HUES6 (cell line): Measurements from ENCODE around the gene RRAS2.
"Not testable (repeated sequence)": the region's sequence is repeated elsewhere in the genome, so short reads cannot be mapped to it uniquely, and the experiment has no call there.

Experiments used
- H3K27ac ChIP-seq: 2 replicates; pipeline ENCODE4 v1.7.0; 2013; ENCODE audit warnings: low read depth, mild to moderate bottlenecking, low read length, inconsistent platforms
- H3K27me3 ChIP-seq: 2 replicates; pipeline ENCODE4 v1.6.1; 2013; ENCODE audit warnings: low read length; ENCODE audit not compliant: control insufficient read depth, insufficient read depth
- H3K36me3 ChIP-seq: 2 replicates; pipeline ENCODE4 v1.6.1; 2013; ENCODE audit warnings: low read length; ENCODE audit not compliant: control insufficient read depth, insufficient read depth
- H3K4me1 ChIP-seq: 2 replicates; pipeline ENCODE4 v1.6.1; 2013; ENCODE audit warnings: low read length; ENCODE audit not compliant: control insufficient read depth, insufficient read depth
- H3K4me3 ChIP-seq: 2 replicates; pipeline ENCODE4 v1.5.1; 2013; ENCODE audit warnings: low read depth, low read length
- H3K9ac ChIP-seq: one replicate; pipeline ENCODE4 v1.6.1; 2013; ENCODE audit warnings: mild to moderate bottlenecking, low read length
- H3K9me3 ChIP-seq: 2 replicates; pipeline ENCODE4 v1.6.1; 2013; ENCODE audit warnings: low read depth, low read length; ENCODE audit not compliant: control insufficient read depth, insufficient read depth

RRAS2 gene

GRCh38 chr11:14258221-14258935 lies 100.6 kb downstream of the RRAS2 start:
- Histone ChIP-seq H3K27me3 (no peaks in the 10 kb centered on the region), H3K36me3 (no peaks in the 10 kb centered on the region), H3K9me3 (no peaks in the 10 kb centered on the region), H3K4me1 (no peaks in the 10 kb centered on the region; the same call in 1 of the 2 replicates), H3K27ac (no peak overlapping the region), H3K9ac (no peak overlapping the region), H3K4me3 (no peak overlapping the region)

DNA sequence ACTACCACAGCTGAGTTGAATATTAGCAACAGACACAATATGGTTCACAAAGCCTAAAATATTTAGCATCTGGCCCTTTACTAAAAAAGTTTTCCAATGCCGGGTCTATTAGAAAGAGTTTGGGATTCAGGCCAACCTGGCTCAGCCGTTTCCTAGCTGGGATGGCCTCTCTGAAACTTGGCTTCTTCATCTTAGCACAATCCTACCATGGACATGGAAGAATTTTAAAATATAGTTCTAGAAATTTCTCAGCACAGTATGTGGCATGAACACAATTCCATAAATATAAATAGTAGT lies 103.8 kb downstream of the RRAS2 start:
- Histone ChIP-seq H3K9me3 (no peaks in the 10 kb centered on the region), H3K27ac (no peak overlapping the region), H3K36me3 (no peaks in the 10 kb centered on the region), H3K4me3 (no peak overlapping the region), H3K9ac (no peak overlapping the region), H3K27me3 (no peaks in the 10 kb centered on the region), H3K4me1 (no peaks in the 10 kb centered on the region; the same call in 1 of the 2 replicates)

DNA sequence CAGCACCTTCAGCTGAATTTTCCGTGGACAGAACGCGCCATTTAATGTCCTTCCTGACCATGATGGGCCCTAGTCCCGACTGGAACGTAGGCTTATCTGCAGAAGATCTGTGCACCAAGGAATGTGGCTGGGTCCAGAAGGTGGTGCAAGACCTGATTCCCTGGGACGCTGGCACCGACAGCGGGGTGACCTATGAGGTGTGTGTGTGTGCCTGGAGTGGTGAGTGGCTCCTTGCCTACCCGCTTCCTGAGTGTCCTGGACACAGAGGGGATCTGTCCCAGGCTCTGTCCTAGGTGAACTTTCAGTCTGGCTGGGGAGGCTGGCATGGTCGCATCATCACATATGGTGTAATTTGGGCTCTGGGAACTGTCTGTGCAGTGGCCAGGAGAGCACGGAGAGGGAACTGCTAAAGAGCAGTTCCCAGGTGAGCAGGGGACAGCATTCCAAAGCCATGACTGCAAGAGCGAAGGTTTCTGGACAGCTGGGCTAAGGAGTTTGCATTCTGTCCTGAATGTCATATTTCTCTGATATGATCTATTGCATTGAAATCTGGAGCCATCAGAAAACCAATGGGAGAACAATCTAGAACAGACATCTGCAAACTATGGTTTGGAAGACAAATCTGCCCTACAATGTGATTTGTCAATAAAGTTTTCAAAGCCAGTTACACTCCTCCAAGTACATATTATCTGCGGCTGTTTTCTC lies 104.3 kb downstream of the RRAS2 start:
- Histone ChIP-seq H3K27ac (no peak overlapping the region), H3K9me3 (no peaks in the 10 kb centered on the region), H3K4me3 (no peak overlapping the region), H3K9ac (no peak overlapping the region), H3K4me1 (no peaks in the 10 kb centered on the region; the same call in 1 of the 2 replicates), H3K27me3 (no peaks in the 10 kb centered on the region), H3K36me3 (no peaks in the 10 kb centered on the region)

GRCh38 chr11:14253840-14254239 lies 105.1 kb downstream of the RRAS2 start:
- Histone ChIP-seq H3K27ac (no peak overlapping the region), H3K9me3 (no peaks in the 10 kb centered on the region), H3K9ac (no peak overlapping the region), H3K4me1 (peaks cover 4% of the 10 kb centered on the region), H3K36me3 (no peaks in the 10 kb centered on the region), H3K27me3 (no peaks in the 10 kb centered on the region), H3K4me3 (no peak overlapping the region)

DNA sequence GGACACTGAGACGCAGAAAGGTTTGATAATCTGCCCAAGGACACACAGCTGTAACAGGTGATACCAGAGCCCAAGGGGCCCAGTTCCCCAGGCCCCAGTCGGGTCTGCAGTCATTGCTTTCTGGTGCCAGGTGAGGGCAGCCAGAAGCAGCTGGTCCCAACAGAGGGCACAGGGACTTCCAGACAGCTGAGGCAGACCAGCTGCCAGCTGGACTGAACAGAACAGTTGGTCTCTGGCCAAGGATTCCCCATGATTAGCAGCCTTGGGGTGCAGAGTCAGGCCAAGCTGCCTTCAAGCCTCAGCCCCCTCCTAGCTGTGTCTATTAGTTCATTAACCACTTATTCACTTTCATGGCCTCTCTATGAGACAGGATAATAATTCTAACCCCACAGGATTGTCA lies 105.6 kb downstream of the RRAS2 start:
- H3K4me3 ChIP-seq = no peak overlapping the region
- H3K27me3 ChIP-seq = no peaks in the 10 kb centered on the region
- H3K9me3 ChIP-seq = no peaks in the 10 kb centered on the region
- H3K27ac ChIP-seq = no peak overlapping the region
- no peaks in the 10 kb centered on the region for H3K36me3 ChIP-seq
- no peak overlapping the region for H3K9ac ChIP-seq
- peaks cover 8% of the 10 kb centered on the region for H3K4me1 ChIP-seq

DNA sequence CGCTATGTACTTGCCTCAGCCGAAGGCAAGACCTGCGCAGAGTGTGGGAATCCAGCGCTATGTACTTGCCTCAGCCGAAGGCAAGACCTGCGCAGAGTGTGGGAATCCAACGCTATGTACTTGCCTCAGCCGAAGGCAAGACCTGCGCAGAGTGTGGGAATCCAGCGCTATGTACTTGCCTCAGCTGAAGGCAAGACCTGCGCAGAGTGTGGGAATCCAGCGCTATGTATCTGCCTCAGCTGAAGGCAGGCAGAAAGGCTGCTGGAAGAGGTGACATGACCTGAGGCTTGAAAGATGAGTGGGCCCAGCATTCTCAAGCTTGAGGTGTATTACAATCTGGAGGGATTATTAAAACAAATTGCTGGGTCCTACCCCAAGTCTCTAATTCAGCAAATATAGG lies 106.5 kb downstream of the RRAS2 start:
- H3K9ac ChIP-seq, H3K4me3 ChIP-seq, H3K27me3 ChIP-seq, H3K36me3 ChIP-seq, H3K9me3 ChIP-seq, H3K27ac ChIP-seq: not testable (repeated sequence)
- H3K4me1 ChIP-seq = peaks cover 16% of the 10 kb centered on the region

DNA sequence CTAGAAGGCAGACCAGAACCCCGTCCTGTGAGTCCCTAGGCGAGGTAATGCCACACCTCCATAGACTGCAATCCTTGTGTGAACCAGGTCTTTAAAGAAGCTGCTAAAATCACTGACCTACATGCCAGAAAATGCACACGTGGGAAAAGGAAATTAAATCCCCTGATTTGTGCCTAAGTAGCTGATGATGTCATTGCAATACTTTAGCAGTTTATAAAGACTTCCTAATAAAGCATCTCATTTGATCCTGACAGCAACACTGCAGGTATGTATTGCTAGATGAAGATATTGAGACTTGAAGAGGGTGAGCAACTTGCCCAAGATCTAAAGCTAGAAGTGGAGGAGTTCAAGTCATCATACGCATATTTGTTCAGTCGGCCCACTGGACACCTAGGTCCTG lies 107.2 kb downstream of the RRAS2 start:
- Histone ChIP-seq H3K4me1 (peaks cover 16% of the 10 kb centered on the region), H3K9ac (no peak overlapping the region), H3K36me3 (no peaks in the 10 kb centered on the region), H3K27ac (no peak overlapping the region), H3K4me3 (no peak overlapping the region), H3K9me3 (no peaks in the 10 kb centered on the region), H3K27me3 (no peaks in the 10 kb centered on the region)

DNA sequence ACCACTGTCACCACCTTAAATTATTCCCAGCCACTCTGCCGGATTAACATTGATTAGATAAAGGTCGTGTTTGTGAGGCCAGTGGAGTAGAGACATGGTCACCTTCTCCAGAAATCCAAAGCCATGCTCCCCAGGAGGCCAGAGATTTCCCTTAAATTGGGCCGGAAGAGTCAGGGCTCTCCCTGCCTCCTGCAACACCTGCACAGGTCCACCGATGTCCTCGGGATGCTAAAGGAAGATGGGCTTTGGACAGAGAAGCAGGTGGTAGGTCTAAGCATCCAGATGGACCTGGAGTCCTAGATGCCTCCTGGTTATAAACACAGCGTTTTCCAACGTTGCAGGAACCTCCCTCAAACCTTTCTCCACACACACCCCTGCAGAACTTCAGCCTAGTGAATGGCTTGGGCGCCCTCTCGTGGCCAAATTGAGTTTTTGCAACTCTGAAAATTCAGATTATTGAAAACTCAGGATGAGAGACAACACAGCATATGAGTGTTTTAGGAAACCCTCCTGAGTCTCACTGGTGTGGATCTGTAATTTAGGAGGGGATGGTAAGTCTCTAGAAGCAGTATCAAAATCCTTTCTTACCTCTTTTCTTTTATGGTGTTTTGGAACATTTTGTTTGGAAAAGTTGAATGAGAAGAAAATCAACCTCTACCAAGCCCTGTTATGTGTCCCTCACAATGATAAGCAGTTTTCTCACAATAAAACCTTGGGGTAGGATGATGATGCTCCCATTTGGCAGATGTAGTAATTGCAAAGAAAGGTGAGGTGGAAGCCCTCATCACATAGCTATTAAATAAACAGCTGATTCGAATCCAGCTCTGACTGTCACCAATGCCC lies 109.6 kb downstream of the RRAS2 start:
- Histone ChIP-seq H3K4me3 (no peak overlapping the region), H3K9me3 (no peaks in the 10 kb centered on the region), H3K27me3 (no peaks in the 10 kb centered on the region), H3K36me3 (no peaks in the 10 kb centered on the region), H3K27ac (no peak overlapping the region), H3K9ac (no peak overlapping the region), H3K4me1 (peaks cover 29% of the 10 kb centered on the region)

- H3K9ac ChIP-seq = no peak overlapping the region
- no peaks in the 10 kb centered on the region for H3K9me3 ChIP-seq
- peaks cover 29% of the 10 kb centered on the region for H3K4me1 ChIP-seq
- H3K27me3 ChIP-seq = no peaks in the 10 kb centered on the region
- H3K36me3 ChIP-seq = no peaks in the 10 kb centered on the region
- H3K4me3 ChIP-seq = no peak overlapping the region
- no peak overlapping the region for H3K27ac ChIP-seq
Measured at GRCh38 chr11:14248580-14248981, 110.4 kb downstream of the RRAS2 start.

GRCh38 chr11:14245444-14245843 lies 113.5 kb downstream of the RRAS2 start:
- no peak overlapping the region for H3K27ac ChIP-seq
- no peak overlapping the region for H3K9ac ChIP-seq
- no peak overlapping the region for H3K4me3 ChIP-seq
- peaks cover 29% of the 10 kb centered on the region for H3K4me1 ChIP-seq
- H3K36me3 ChIP-seq = no peaks in the 10 kb centered on the region
- no peaks in the 10 kb centered on the region for H3K9me3 ChIP-seq
- no peaks in the 10 kb centered on the region for H3K27me3 ChIP-seq

- Histone ChIP-seq H3K36me3 (no peaks in the 10 kb centered on the region), H3K27ac (no peak overlapping the region), H3K9me3 (no peaks in the 10 kb centered on the region), H3K27me3 (no peaks in the 10 kb centered on the region), H3K9ac (no peak overlapping the region), H3K4me3 (no peak overlapping the region), H3K4me1 (peaks cover 29% of the 10 kb centered on the region)
Measured at GRCh38 chr11:14244926-14245325, 114.1 kb downstream of the RRAS2 start.
